HUES6 (cell line): Measurements from ENCODE around the gene ATRN.

Source experiments
- H3K27ac ChIP-seq: 2 replicates; pipeline ENCODE4 v1.7.0; 2013; ENCODE audit warnings: low read depth, mild to moderate bottlenecking, low read length, inconsistent platforms
- H3K27me3 ChIP-seq: 2 replicates; pipeline ENCODE4 v1.6.1; 2013; ENCODE audit warnings: low read length; ENCODE audit not compliant: control insufficient read depth, insufficient read depth
- H3K36me3 ChIP-seq: 2 replicates; pipeline ENCODE4 v1.6.1; 2013; ENCODE audit warnings: low read length; ENCODE audit not compliant: control insufficient read depth, insufficient read depth
- H3K4me1 ChIP-seq: 2 replicates; pipeline ENCODE4 v1.6.1; 2013; ENCODE audit warnings: low read length; ENCODE audit not compliant: control insufficient read depth, insufficient read depth
- H3K4me3 ChIP-seq: 2 replicates; pipeline ENCODE4 v1.5.1; 2013; ENCODE audit warnings: low read depth, low read length
- H3K9ac ChIP-seq: one replicate; pipeline ENCODE4 v1.6.1; 2013; ENCODE audit warnings: mild to moderate bottlenecking, low read length
- H3K9me3 ChIP-seq: 2 replicates; pipeline ENCODE4 v1.6.1; 2013; ENCODE audit warnings: low read depth, low read length; ENCODE audit not compliant: control insufficient read depth, insufficient read depth

The ATRN gene

DNA sequence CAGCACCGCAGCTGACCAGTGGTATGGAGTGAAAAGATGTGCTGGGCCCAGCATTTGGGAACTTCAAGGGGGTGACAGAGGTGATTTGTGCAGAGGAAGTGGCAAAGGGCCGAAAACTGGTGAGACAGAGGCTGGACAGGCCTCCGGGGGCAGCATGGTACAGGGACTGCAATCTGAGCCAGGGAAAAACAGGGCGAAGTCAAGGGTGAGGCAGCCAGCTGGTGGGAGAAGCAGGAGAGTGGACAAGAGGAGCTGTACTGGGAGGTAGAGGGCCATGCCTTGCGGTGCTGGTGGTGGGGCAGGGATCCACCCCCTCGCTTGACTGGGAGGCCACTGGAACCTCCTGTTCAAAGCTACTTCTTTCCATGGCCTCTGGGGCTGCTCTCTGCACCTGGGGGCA lies 199.7 kb downstream of the ATRN start:
- Histone ChIP-seq H3K9ac (no peak overlapping the region), H3K4me1 (peaks cover 13% of the 10 kb centered on the region; the same call in 1 of the 2 replicates), H3K4me3 (no peak overlapping the region), H3K27ac (no peak overlapping the region), H3K9me3 (no peaks in the 10 kb centered on the region), H3K27me3 (peaks cover 35% of the 10 kb centered on the region), H3K36me3 (no peaks in the 10 kb centered on the region)

DNA sequence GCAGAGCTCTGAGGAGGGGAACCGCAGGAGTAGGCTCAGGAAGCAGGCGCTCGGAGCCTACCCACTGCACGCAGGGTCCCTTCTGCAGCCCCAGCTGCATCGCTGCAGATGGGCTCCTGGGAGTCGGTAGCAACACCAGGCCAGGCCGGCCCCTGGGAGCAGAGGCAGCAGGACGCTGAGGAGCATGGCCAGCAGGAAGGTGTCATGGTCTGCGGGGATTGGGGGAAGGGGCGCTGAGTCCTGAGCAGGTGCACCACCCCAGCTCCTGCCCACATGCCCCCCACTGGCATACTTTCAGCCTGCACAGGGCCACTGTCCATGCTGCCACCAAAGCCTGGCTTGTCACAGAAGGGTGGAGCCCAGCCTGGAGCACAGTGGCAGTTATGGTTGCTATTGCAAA lies 200.1 kb downstream of the ATRN start:
- H3K27me3 ChIP-seq, result peaks cover 38% of the 10 kb centered on the region
- H3K4me1 ChIP-seq, result peaks cover 12% of the 10 kb centered on the region; the same call in 1 of the 2 replicates
- H3K4me3 ChIP-seq, result no peak overlapping the region
- H3K27ac ChIP-seq, result no peak overlapping the region
- H3K36me3 ChIP-seq, result no peaks in the 10 kb centered on the region
- H3K9me3 ChIP-seq, result no peaks in the 10 kb centered on the region
- no peak overlapping the region for H3K9ac ChIP-seq

DNA sequence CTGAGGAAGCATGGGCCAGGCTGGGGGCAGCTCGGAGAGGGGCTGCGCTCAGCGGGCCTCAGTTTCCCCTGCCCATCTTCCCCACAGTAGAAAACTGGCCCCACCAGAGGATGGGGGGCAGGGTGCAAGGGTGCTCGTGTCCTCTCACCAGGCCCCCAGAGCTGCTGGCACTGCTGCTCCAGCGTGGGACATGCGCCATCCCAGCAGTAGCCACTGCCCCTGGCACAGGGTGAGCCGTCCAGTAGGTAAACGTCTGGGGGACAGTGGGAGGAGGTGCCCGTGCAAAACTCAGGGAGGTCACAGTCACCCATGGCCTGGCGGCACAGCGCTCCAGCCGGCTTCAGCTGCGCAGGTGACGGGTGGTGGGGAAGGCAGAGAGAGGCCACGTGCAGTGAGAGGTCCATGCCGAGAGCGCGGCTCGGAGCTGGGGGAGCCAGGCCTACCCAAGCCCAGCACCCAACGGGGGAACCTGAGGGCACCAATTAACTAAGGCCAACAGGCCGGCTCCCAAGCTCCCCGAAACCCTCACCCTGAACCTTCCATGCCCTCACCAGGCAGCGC lies 201.2 kb downstream of the ATRN start:
- Histone ChIP-seq H3K9ac (no peak overlapping the region), H3K27ac (no peak overlapping the region), H3K27me3 (peaks cover 39% of the 10 kb centered on the region), H3K4me3 (peak overlapping the region; percentile 42; the same call in 1 of the 2 replicates), H3K4me1 (peaks cover 10% of the 10 kb centered on the region; the same call in 1 of the 2 replicates), H3K36me3 (no peaks in the 10 kb centered on the region), H3K9me3 (no peaks in the 10 kb centered on the region)

DNA sequence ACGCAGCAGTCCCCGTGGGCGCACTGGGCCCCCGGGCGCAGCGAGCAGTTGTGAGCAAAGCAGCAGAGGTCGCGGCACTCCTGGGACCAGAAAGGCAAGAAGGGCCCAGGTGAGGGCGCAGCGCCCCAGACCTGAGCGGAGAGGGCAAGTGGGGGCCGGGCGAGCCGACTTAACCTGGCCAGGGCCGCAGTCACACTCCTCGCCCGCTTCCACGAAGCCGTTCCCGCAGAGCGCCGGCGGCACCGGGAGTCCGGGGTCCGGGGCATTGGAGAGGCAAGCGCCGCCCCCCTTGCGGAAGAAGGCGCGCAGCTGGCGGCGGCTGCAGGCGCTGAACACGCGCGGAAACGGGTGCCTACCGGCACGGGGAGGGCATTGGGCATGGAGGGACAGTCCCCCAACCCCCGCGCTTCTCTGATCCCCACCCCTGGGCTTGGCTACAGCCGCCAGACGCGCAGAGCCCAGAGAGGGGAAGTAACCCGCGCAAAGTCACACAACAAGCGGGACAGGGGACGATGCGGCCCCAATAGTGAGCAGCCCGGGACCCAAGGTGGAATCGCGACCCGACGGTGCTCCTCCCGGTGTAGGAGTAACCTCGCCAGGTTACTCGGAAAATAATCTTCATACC lies 201.8 kb downstream of the ATRN start:
- Histone ChIP-seq H3K4me3 (peak overlapping the region; percentile 42; the same call in 1 of the 2 replicates), H3K27me3 (peaks cover 39% of the 10 kb centered on the region), H3K9ac (no peak overlapping the region), H3K36me3 (no peaks in the 10 kb centered on the region), H3K4me1 (peaks cover 10% of the 10 kb centered on the region; the same call in 1 of the 2 replicates), H3K27ac (no peak overlapping the region), H3K9me3 (no peaks in the 10 kb centered on the region)

DNA sequence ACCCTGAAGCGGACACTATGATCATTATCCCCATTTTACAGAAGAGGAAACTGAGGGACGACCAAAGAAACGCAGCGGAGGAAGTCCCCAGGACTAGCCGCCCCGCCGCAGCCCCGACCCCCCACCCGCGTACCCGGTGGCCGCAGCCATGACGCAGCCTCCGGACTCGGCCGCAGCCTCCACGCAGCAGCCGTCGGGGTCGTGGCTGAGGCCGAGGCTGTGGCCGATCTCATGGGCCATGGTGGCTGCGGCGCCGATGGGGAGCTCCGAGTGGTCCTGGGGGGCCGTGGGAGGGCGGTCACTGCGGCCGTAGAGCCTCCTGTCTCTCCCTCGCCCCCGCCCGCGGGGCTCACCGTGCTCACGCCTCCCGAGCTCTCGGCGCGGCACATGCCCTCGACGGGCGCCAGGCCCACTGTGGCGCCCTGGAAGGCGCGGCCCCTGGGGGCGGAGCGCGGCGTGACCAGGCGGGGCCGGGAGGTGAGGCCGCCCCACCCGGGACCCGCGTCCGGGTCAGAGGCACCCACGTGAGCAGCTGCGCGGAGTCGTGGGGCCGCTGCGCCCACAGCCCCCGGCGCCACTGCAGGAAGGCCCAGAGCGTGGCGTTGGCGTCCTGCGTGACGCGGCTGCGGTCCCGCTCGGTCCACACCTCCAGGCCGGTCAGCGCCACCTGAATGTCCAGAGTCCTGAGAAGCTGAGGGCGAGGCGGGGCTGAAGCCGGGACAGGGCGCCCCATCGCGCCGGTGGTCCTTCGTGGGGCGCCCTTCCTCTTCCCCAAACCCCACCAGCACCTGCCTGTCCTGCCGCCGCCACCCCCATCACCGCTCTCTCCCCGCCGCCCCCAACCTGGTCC lies 202.6 kb downstream of the ATRN start:
- H3K27ac ChIP-seq, result no peak overlapping the region
- peaks cover 39% of the 10 kb centered on the region for H3K27me3 ChIP-seq
- H3K4me3 ChIP-seq, result peak overlapping the region; percentile 42; the same call in 1 of the 2 replicates
- H3K9ac ChIP-seq, result no peak overlapping the region
- no peaks in the 10 kb centered on the region for H3K36me3 ChIP-seq
- peaks cover 10% of the 10 kb centered on the region; the same call in 1 of the 2 replicates for H3K4me1 ChIP-seq
- H3K9me3 ChIP-seq, result no peaks in the 10 kb centered on the region

DNA sequence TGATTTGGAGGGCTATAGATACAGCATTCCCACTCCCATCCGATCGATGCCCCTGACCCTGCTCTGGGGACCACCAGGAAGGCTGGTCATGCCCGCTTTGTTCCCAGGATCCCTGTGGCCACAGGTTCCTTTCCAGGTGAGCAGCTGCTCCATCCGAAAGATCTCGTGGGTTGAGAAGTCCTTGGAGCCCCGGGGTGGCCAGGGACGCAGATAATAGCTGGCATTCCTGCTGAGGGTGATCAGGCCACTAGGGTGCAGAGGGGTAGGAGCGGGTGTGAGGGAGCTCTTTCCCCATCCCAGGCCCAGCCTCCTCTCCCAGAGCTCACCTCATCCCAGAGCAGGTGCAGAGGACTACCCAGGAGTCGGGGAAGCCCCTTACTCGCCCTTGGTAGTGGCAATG lies 203.6 kb downstream of the ATRN start:
- H3K36me3 ChIP-seq, result no peaks in the 10 kb centered on the region
- peaks cover 11% of the 10 kb centered on the region; the same call in 1 of the 2 replicates for H3K4me1 ChIP-seq
- no peak overlapping the region for H3K27ac ChIP-seq
- H3K27me3 ChIP-seq, result peaks cover 39% of the 10 kb centered on the region
- H3K9me3 ChIP-seq, result no peaks in the 10 kb centered on the region
- no peak overlapping the region for H3K4me3 ChIP-seq
- no peak overlapping the region for H3K9ac ChIP-seq

DNA sequence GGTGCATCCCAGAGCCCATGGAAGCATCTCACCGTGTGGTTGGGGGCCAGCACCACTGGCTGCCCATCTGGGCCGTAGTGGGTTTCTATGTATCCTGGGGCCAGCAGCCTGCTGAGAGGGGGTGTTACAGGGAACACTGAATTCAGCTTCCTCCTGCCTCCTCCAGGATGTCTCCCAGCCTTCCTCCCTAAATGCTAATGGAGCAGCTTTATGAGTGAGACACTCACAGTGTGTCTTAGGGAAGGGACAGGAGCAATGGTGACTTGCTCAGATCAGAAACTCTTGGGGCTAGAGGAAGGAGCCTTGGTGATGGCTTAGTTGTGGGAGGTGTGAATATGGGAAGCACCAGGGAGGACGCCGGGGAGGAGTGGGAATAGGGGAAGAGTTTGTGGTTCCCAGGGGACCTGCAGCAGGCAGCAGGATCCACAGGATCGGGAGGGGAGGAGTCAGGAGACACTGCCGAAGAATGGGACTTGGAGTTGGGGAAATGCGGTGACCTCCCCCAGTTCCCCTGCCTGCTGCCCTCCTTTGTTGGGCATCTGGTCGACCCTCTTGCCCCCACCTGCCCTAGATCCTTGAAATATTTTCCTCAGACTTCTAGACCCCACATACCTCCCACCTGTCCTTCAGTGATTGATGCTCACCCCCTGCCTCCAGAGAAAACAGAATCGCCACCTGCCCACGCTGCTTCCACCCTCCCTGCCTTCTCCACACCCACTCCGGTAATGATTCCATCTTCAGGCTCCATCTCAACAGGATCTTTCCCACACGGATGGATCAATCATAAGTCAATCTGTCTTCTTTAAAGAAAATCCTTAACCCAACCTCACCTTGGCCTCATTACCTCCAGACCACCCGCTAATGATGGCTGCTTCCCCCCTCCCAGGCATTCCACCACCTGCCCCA lies 204.4 kb downstream of the ATRN start:
- no peak overlapping the region for H3K27ac ChIP-seq
- H3K27me3 ChIP-seq, result peaks cover 39% of the 10 kb centered on the region

DNA sequence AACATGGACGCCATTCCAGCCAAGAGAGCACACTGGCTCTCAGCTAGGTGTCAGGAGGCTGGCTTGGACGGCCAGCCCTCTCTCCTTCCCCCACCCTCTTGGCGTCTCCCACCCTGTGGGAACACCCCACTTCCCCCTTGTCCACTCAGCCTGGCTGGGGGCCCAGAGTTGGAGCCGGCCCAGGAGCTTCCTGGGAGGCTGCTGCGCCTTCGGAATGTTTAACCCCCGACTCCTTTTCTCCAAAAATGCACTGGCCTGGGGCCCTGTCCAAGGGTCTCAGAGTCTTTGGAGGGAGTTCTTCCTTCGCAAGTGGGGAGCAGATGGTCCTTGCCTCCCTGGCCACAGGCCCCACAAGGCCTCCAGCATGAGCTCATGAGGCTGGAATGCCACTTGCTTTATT lies 206.9 kb downstream of the ATRN start:
- Histone ChIP-seq H3K27ac (no peak overlapping the region), H3K36me3 (no peaks in the 10 kb centered on the region), H3K4me3 (no peak overlapping the region), H3K27me3 (peaks cover 31% of the 10 kb centered on the region), H3K9ac (no peak overlapping the region), H3K9me3 (no peaks in the 10 kb centered on the region), H3K4me1 (peaks cover 27% of the 10 kb centered on the region)

More for the DNA sequence above, 204.4 kb downstream of the ATRN start:
- Histone ChIP-seq H3K36me3 (no peaks in the 10 kb centered on the region), H3K9ac (no peak overlapping the region), H3K4me3 (no peak overlapping the region), H3K4me1 (peaks cover 12% of the 10 kb centered on the region), H3K9me3 (no peaks in the 10 kb centered on the region)

DNA sequence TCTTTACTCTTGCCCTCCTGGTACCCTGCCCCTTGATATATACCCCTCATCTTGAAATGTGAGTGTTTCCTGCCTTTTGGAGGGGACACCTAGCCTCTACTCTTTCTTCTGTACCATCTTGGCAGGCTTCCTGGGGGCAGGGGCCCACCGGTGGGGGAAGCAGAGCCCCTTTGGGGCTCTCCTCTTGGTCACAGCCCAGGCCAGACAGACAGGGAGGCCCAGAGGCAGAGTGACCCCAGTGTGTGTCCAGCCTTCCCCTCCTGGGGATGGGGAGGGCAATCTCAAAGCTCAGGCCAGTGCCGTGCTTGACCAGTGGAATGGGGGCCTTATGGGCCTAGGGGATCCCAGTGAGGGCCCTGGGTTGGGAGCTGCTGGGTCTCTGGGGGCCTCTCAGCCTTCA lies 207.4 kb downstream of the ATRN start:
- Histone ChIP-seq H3K36me3 (no peaks in the 10 kb centered on the region), H3K27ac (no peak overlapping the region), H3K9me3 (no peaks in the 10 kb centered on the region), H3K9ac (no peak overlapping the region), H3K4me1 (peaks cover 27% of the 10 kb centered on the region), H3K27me3 (peaks cover 27% of the 10 kb centered on the region), H3K4me3 (no peak overlapping the region)

DNA sequence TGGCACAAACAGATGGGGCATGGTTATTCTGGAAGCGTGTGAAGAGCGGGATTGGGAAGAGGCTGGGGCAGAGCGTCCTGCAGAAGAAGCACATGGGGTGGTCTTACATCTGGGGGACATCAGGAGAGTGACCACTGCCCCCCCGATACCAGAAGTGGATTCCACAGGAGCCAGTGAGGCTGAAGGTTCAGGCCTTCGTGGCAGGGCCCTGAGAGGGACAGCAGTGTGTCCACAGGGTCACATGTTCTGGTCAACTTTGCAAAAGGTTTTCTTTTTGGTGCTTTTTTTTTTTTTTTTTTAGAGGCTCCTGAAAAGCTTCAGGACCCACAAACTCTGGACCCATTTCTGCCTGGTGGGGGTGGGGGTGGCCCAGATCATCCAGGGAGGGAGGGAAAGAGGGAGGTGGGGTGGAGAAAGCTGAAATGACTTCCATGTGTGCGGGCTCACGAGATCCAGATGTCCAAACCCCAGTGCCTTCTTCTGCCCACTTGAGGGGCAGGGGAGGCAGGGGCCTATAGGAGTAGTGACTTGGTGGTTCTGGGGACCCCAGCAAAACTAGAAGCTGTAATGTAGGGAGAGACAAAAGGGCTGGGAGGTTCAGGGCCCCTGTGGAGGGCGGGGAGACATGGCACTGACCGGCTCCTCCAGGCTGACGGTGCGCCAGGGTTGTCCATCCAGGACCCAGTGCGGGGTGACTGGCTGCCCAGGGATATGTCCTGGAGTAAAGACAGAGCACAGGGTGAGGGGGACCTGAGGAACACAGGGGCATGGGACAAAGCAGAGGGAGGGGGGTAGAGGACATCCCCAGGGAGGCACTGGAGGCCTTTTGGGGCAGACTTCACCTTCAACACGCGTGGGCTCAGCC lies 208.3 kb downstream of the ATRN start:
- no peak overlapping the region for H3K9ac ChIP-seq
- peaks cover 27% of the 10 kb centered on the region for H3K4me1 ChIP-seq
- no peaks in the 10 kb centered on the region for H3K36me3 ChIP-seq
- H3K27ac ChIP-seq, result no peak overlapping the region
- peaks cover 29% of the 10 kb centered on the region for H3K27me3 ChIP-seq
- no peak overlapping the region for H3K4me3 ChIP-seq
- H3K9me3 ChIP-seq, result no peaks in the 10 kb centered on the region
